CMK (cell line): Measurements from ENCODE around the gene TFAP2E.

ENCODE experiments used
- DNase-seq: peaks from one replicate; pipeline ENCODE4 v3.0.0-alpha.2; 2010; ENCODE audit warnings: low read depth

The TFAP2E gene

DNA sequence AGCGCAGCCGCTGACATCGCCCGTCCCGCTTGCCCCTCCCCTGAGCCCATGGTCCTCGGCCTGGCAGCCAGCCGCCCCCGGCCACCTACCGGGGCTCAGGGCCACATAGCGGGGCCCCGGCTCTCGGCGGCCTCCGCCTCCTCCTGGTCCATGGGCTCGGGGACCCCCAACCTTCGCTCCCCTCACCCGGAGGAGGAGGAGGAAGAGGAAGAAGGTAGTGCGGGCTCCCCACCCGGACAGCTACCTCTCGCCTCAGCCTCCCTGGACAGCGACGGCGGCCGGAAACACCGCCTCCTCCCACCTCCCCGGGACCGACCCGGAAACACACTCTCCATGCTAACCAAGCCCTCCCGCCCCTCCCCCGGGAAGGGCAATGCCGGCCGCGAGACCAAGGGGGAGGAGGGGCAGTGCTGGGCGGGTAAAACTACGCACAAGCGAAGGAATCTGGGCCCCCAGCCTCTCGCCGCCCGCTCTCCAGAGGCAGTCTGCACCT is 15.9 kb upstream of the TFAP2E start, which contains the start of gene KIAA0319L:
Gene KIAA0319L (minus strand): TSS at position 286 of the 493 bp plus-strand sequence. CDS start 2,912 bp downstream, outside the sequence.
- DNase-seq, result peak; percentile 78

DNA sequence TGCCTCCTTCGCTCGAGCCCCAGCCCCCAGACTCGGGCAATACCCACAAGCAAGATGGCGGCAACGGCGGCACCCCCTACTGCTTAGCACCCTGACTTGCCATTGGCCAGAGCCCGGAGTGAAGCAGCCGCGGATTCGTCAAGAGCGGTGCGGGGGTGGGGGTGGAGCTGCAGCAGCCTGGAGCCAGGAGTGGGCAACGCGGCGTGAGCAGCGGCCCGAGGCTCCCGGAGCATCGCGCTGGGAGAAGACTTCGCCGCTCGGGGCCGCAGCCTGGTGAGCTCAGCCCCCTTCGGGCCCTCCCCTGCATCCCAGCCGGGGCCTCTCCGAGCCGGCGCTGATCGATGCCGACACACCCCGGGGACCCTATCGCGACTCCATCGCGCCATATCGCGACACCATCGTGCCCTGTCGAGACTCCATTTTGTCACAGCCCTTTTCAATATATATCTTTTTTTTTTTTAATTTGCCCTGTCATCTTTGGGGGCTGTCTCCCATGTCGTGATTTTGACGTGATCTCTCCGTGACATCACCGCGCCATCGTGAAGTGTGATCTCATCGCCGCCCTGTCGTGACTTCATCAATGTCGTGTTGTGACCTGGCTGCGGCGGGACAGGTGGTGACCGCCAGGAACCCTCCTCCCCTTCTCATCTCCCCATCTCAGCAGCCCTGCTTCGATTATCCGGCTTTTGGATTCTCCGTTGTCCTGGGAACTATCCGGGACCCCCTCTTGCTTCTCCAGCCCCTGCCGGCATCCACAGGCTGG is 15.3 kb upstream of the TFAP2E start, which contains the start of gene NCDN:
Gene NCDN (plus strand): TSS at position 189 of the 763 bp plus-strand sequence. CDS start 392 bp downstream, at position 581.
- peak; percentile 95 for DNase-seq

DNA sequence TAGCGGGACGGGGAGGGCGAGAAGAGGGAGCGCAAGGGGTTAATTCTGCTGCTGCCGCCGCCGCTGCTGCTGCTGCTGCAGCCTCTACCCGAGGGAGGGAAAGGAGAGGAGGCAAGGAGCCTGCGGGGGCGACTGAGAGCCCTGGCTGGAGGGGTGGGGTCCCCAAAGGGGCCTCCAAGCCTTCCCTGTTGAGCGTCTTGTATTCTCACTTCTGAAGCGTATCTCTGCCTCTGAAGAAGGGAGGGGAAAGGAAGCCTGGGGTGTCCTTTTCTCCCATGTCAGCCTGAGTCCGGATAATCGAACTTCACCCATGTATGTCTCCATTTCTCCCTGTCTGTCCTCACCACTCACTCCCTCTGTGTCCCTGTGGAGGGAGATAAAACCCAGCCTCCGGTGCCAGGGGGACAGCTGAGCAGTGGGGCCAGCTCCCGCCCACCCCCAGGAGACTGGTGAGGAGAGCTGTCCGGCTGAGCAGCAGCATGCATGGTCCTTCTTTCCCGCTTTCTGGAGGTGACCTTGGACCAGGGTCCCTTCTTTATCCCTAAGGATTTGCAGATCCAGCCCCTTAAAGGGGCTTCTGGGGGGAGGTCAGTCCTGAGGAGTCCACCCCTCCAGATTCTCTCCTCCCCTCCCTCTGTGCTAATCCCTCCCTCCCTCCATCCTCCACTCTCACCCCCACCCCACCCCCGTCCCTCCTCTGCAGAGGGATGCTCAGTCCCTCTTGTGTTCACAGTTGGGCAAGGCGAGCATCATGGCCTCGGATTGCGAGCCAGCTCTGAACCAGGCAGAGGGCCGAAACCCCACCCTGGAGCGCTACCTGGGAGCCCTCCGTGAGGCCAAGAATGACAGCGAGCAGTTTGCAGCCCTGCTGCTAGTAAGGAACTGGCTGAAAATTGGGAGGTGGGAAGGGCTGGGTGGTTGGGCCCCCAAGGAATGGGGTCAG is 14.5 kb upstream of the TFAP2E start:
- DNase-seq, result no peak

DNA sequence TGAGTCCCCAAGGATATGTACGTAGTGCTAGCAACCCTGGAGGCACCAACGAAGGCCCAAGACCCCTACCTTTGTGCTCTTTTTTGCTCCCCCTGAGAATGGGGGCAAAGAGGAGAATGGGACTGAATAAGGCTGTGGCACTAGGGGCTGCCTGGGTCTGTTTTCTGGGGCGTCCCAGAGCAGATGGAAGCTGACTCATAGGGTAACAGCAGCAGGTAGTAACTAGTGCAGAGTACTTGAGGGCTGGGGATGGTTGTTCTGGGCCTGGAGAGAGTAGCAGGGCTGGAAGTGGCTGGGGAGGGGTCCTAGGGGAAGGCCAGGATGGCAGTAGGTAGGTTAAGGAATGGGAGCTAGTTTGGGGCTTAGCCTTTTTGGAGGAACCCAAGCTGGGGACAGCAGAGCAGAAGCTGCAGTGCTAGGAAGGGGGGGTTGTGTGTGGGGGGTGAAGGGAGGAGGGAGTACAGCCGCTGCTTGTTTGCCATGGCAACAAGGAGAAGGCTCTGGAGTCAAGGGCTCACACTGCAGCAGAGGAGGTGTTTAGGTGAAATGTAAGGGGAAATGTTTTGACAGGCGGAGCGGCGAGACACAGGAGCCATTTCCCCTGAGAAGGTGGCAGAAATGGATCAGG is 13.7 kb upstream of the TFAP2E start:
- no peak for DNase-seq

DNA sequence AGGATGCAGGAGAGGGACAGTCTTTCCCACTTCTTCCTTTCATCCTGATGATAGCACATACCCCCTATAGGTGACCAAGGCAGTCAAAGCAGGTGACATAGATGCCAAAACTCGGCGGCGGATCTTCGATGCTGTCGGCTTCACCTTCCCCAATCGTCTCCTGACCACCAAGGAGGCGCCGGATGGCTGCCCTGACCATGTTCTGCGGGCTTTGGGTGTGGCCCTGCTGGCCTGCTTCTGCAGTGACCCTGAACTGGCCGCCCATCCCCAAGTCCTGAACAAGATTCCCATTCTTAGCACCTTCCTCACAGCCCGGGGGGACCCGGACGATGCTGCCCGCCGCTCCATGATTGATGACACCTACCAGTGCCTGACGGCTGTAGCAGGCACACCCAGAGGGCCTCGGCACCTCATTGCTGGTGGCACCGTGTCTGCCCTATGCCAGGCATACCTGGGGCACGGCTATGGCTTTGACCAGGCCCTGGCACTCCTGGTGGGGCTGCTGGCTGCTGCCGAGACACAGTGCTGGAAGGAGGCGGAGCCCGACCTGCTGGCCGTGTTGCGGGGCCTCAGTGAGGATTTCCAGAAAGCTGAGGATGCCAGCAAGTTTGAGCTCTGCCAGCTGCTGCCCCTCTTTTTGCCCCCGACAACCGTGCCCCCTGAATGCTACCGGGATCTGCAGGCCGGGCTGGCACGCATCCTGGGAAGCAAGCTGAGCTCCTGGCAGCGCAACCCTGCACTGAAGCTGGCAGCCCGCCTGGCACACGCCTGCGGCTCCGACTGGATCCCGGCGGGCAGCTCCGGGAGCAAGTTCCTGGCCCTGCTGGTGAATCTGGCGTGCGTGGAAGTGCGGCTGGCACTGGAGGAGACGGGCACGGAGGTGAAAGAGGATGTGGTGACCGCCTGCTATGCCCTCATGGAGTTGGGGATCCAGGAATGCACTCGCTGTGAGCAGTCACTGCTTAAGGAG is 12.6 kb upstream of the TFAP2E start:
- DNase-seq, result no peak

DNA sequence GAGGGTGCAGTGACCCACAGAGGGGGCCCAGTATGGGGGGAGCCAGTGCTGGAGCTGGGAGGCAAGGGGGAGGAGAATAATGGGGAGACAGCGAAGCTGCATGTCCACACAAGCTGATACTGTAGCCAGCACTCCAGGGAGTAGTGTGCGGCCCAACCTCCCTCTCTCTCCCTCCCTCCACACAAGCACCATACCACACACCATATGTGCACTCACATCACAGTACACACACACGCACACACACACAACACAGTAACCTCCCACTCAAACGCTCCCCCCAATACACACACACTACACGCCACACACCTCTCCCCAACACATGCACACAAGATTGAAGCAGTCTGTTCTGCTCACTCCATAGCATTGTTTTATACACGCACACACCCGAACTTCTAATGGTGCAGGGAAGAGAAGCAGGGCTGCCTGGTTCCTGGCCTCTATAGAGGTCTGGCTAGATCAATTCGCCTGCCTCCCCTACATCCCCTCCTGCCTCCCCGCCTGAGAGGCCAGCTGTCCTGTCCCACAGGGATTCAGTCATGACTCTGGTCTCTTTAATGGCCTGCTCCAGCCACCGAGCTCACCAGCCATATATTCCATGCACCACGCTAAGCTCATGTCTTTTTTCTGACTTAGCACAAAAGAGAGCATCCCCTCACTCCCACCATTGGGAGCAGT is 11.7 kb upstream of the TFAP2E start:
- DNase-seq, result no peak

DNA sequence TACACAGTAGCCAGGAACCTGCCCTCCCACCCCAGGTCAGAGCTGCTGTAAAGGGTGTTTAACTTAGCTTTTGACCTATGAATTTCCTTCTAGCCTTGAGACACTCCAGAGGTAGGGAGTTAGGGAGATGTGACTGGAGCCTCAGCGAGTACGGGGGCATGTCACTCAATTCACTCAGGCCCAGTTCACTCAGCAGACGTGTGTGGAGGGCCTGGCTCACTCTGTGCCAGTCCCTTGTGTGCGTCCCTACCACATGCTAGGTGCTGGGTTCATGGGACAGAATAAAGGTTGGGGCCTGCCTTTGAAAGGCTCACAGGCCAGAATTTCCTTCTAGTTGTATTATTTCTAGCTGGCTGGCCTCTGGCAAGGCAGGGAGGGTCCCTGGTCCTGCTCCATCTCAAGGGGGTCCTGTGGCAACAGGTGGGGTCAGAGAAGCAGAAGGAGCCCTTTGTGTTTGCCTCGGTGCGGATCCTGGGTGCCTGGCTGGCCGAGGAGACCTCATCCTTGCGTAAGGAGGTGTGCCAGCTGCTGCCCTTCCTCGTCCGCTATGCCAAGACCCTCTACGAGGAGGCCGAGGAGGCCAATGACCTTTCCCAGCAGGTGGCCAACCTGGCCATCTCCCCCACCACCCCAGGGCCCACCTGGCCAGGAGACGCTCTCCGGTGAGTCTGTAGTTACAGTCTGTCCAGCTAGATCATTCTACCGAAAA is 11.0 kb upstream of the TFAP2E start:
- no peak for DNase-seq

DNA sequence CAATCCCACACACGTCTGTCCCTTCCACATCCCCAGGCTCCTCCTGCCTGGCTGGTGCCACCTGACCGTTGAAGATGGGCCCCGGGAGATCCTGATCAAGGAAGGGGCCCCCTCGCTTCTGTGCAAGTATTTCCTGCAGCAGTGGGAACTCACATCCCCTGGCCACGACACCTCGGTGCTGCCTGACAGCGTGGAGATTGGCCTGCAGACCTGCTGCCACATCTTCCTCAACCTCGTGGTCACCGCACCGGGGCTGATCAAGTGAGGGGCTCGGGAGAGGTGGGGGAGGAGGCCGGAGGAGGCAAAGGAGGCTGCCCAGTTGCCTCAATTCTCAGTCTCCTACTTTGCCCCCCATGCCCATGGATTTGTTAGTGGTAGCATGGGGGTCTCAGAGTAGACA is 9.9 kb upstream of the TFAP2E start:
- no peak for DNase-seq

DNA sequence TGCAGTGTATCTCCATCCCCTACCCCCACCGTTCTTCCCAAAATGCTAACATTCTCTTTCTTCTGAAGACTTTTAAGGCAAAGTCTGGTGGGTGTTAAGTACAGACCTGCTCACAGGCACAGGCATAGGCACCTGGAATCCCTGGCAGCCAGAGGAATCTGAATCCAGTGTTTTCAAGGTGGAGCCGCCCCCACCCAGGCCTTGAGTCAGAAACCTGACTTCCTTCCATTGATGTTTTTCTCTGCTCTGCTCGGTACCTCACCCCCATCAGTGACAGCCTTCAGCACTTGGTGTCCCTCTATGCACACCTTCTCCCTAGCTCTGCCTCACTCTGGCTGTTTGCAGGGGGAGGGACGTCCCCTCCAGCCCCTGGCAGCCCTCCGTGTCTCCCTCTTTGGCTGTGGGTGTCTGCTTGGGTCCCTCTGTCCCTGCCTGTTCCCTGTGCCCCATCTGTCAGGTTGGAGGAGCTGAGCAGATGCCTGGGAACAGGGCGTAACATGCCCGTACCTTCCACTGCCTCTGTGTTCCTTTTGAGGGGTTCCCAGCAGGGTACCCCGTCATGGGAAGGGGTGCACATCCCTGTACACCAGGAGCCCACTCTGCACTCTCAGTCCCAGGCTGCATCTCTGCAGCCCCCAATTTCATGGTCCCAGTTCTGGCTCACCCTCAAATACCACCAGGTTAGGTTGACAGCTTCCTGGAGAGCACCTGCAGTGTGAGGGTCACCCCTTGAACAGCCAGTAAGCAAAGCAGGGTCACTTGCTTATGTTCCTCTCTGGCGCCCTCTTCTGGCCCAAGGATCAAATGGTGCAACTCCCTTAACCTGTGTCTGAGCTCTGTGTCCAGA is 8.9 kb upstream of the TFAP2E start:
- peak; percentile 77 for DNase-seq

DNA sequence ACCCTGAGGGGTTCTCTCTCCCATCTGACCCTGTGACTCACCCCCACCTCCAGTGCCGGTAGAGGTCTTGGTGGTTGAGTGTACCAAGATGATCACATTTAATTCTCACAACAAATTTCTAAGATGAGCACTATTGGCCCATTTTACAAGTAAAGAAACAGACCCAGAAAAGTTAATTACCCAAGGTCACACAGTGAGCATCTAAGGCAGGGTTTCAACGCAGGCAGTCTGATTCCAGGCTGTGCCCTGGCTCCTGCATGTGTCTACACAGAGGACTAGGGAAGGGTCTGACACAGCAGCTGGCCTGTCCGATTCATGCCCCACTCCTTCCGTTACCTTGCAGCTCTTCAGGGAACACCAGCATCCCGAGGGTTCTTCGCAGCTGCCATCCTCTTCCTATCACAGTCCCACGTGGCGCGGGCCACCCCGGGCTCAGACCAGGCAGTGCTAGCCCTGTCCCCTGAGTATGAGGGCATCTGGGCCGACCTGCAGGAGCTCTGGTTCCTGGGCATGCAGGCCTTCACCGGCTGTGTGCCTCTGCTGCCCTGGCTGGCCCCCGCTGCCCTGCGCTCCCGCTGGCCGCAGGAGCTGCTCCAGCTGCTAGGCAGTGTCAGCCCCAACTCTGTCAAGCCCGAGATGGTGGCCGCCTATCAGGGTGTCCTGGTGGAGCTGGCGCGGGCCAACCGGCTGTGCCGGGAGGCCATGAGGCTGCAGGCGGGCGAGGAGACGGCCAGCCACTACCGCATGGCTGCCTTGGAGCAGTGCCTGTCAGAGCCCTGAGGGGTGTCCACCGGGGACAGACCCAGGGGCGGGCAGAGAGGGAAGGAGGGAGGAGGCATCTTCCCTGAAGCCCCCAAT is 8.0 kb upstream of the TFAP2E start:
- DNase-seq, result no peak

DNA sequence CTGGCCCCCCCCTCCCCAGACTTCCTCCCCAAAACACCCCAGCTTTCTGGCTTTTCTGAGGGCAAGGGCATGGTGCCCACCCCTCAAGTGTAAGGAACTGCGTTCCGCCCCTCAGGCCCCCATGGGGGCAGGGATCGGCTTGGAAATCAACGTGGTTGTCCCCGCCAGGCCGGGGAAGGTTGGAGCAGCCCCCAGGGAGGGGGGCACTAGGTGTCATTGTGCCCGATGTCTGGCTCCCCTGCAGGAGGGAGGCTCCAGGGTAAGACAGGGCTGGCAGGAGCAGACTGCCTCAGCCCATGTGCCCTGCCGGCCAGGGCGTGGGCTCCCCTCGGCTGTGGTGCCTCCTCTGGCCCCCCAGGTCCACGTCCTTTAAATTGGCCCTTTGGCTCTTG is 7.4 kb upstream of the TFAP2E start:
- no peak for DNase-seq

DNA sequence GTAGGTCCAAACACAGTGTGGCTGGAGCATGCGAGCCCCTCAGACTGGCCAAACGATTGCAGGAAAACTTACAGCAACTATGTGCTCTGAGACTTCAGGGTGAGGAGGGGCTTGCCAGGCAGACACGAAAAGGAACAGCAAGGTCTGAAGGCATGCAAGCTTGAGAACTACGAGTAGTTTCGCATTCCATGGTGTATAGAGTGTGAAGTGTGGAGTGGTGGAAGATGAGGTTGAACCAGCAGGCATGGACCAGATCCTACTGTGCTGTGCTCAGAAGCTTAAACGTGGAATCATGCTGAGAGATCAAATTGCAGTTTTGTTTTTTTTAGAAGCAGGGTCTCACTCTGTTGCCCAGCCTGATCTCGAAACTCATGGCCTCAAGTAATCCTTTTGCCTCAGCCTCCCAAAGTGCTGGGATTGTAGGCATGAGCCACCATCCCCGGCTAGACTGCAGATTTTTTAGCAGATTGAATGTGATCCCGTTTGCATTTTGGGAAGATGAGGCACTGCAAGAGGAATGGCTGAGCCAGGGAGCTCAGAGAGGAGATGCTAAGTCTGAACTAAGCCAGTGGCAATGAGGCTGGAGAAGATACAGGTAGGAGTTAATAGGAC is 5.1 kb upstream of the TFAP2E start:
- no peak for DNase-seq

DNA sequence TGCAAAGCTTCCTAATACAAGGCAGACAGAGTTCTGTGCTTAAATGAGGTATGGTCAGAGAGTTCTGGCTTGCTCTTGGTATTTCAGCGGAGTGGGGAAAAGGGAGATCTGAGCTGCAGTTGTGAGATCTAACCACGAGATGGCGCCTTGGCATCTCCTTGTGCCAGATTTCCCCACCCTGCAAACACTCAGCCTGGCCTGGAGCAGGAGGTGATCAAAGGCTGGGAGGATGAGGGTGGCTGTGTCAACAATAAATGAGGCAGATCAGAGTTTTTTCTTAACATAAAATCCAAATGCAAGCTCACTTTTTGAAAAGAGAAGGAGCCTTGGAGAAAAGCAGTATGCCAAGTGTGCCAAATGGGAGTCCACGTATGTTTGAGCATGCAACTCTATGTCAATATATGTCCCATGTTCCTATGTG is 4.1 kb upstream of the TFAP2E start:
- DNase-seq, result no peak

DNA sequence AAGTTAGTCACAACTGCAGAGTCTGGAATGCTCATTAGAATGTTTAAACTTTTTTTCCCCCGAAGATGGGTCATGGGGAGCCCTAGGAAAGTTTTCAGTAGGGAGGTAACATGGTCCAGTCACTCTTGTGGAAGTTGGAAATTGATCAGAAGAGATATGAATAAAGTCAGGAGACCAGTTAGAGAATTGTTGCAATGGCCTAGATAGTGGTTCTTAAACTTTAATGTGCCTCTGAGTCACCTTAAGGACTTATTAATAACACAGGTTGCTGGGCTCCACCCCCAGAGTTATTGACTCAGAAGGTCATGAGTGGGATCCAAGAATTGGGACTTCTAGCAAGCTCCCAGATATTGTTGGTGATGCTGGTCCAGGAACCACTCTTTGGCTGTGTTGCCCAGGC is 3.2 kb upstream of the TFAP2E start:
- DNase-seq, result no peak

DNA sequence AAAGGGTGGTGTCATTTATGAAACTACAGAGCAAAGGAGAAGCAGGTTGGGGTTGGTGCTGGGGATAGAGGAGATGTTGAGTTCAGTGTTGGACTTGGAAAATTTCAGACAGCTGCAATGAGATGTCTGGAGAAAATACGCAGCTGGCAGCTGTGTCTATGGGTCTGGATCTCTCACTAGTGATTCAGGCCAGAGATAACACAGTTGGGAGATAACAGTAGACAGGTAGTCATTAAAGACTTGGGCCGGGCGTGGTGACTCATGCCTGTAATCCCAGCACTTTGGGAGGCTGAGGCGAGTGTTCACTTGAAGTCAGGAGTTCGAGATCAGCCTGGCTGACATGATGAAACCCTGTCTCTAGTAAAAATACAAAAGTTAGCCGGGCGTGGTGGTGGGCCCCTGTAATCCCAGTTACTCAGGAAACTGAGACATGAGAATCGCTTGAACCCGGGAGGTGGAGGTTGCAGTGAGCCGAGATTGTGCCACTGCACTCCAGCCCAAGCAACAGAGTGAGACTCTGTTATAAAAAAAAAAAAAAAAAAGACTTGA is 2.5 kb upstream of the TFAP2E start:
- DNase-seq, result no peak

DNA sequence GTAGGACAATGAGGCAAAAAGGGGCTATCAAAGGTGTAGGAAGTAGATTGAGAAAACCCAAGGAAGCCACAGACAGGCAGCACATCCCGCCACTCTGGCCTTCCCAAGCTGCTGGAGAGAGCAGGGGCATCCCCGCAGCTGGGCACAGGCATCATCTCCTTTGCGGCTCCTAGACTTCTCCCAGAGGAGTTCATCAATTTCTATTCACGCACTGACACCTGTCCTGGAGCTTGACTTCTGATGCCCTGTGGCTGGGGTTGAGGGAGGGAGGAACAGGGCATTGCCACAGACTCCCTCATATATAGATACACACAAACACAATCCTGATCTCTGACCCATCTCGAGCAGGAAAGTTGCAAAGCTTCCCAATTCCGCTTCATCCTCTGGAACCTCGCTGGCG is 1.9 kb upstream of the TFAP2E start:
- DNase-seq, result no peak

DNA sequence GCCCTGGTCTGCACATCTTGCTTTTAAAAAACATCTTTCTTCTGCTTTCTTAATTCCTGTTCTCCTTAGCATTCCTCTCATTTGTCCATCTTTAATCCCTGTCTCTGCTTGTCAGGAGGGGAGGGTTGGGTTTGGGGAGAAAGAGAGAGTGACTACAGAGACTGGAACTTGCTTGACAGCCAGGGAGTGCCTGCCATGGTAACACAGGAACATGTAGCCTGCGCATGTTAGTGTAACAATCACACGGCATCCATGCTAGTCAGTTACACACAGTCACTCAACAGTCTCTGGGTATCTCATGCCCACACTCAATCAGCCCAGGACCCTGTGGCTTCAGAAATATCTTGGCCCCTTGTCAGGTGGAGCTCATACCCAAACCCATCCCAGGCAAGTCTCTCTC is 818 bp upstream of the TFAP2E start:
- no peak for DNase-seq
